IPS DF 6.9 (cell line): ENCODE measurements around the gene KANK2.

Experiments used
- DNase-seq: peaks from one replicate; pipeline ENCODE4 v3.0.0-alpha.2; 2013; ENCODE audit warnings: low read depth, low spot score
- H3K27ac ChIP-seq: one replicate; pipeline ENCODE4 v1.5.1; 2013; ENCODE audit warnings: low read length, control low read depth
- H3K27me3 ChIP-seq: 2 replicates; pipeline ENCODE4 v1.6.1; 2013; ENCODE audit warnings: mild to moderate bottlenecking, low read length; ENCODE audit not compliant: control insufficient read depth, insufficient read depth
- H3K36me3 ChIP-seq: 2 replicates; pipeline ENCODE4 v1.6.1; 2013; ENCODE audit warnings: low read length; ENCODE audit not compliant: control insufficient read depth, insufficient read depth
- H3K4me1 ChIP-seq: 2 replicates; pipeline ENCODE4 v1.6.1; 2013; ENCODE audit warnings: low read length; ENCODE audit not compliant: control insufficient read depth, insufficient read depth
- H3K4me3 ChIP-seq: 2 replicates; pipeline ENCODE4 v1.5.1; 2013; ENCODE audit warnings: mild to moderate bottlenecking, low read length
- H3K9me3 ChIP-seq: 2 replicates; pipeline ENCODE4 v1.6.1; 2013; ENCODE audit warnings: low read length, inconsistent platforms; ENCODE audit not compliant: control insufficient read depth, insufficient read depth
- WGBS: extraction: QIAGEN DNeasy Blood & Tissue Kit; methylation state at CpG from one replicate; pipeline ENCODE4 v1.1.7; 2013; ENCODE audit warnings: mixed read lengths, missing lambda C conversion rate; ENCODE audit not compliant: insufficient read length, insufficient coverage; 5-methylcytosine and 5-hydroxymethylcytosine counted together

Gene KANK2

GRCh38 chr19:11238041-11238440 lies 40.7 kb upstream of the KANK2 start:
- Histone ChIP-seq H3K27ac (no peak overlapping the region), H3K27me3 (no peaks in the 10 kb centered on the region), H3K9me3 (no peaks in the 10 kb centered on the region), H3K4me3 (no peak overlapping the region), H3K4me1 (peaks cover 4% of the 10 kb centered on the region), H3K36me3 (peaks cover 5% of the 10 kb centered on the region; the same call in 1 of the 2 replicates)
- WGBS: no CpG with 5 or more reads among the region's 11 CpGs
- no peak for DNase-seq

- H3K27me3 ChIP-seq: no peaks in the 10 kb centered on the region
- no peak overlapping the region for H3K27ac ChIP-seq
- no peak overlapping the region for H3K4me3 ChIP-seq
- WGBS: no CpG with 5 or more reads among the region's 15 CpGs
- H3K4me1 ChIP-seq: 0 out of 2 replicates have a peak, but pooled peaks cover 2% of the 10 kb centered on the region
- DNase-seq: no peak
- H3K36me3 ChIP-seq: peaks cover 12% of the 10 kb centered on the region; the same call in 1 of the 2 replicates
- H3K9me3 ChIP-seq: no peaks in the 10 kb centered on the region
Observed at GRCh38 chr19:11237321-11237720, 40.0 kb upstream of the KANK2 start.

GRCh38 chr19:11236324-11237301 lies 39.3 kb upstream of the KANK2 start:
- H3K9me3 ChIP-seq: no peaks in the 10 kb centered on the region
- H3K27me3 ChIP-seq: no peaks in the 10 kb centered on the region
- DNase-seq: no peak
- H3K36me3 ChIP-seq: peaks cover 12% of the 10 kb centered on the region; the same call in 1 of the 2 replicates
- no peak overlapping the region for H3K4me3 ChIP-seq
- 0 out of 2 replicates have a peak, but pooled peaks cover 2% of the 10 kb centered on the region for H3K4me1 ChIP-seq
- H3K27ac ChIP-seq: no peak overlapping the region
- WGBS: no CpG with 5 or more reads among the region's 31 CpGs

- Histone ChIP-seq H3K4me3 (no peak overlapping the region), H3K36me3 (peaks cover 11% of the 10 kb centered on the region; the same call in 1 of the 2 replicates), H3K9me3 (no peaks in the 10 kb centered on the region), H3K27ac (no peak overlapping the region), H3K4me1 (0 out of 2 replicates have a peak, but pooled peaks cover 2% of the 10 kb centered on the region), H3K27me3 (no peaks in the 10 kb centered on the region)
- WGBS: no CpG with 5 or more reads among the region's 5 CpGs
- no peak for DNase-seq
Observed at GRCh38 chr19:11234486-11235075, 37.2 kb upstream of the KANK2 start.

- Histone ChIP-seq H3K27ac (no peak overlapping the region), H3K36me3 (peaks cover 11% of the 10 kb centered on the region; the same call in 1 of the 2 replicates), H3K4me1 (0 out of 2 replicates have a peak, but pooled peaks cover 2% of the 10 kb centered on the region), H3K9me3 (no peaks in the 10 kb centered on the region), H3K27me3 (no peaks in the 10 kb centered on the region), H3K4me3 (no peak overlapping the region)
- WGBS: no CpG with 5 or more reads among the region's 15 CpGs
- no peak for DNase-seq
Observed at GRCh38 chr19:11233073-11233472, 35.7 kb upstream of the KANK2 start.

- DNase-seq: no peak
- H3K4me1 ChIP-seq: 0 out of 2 replicates have a peak, but pooled peaks cover 2% of the 10 kb centered on the region
- no CpG with 5 or more reads among the region's 4 CpGs for WGBS
Observed at GRCh38 chr19:11232555-11232954, 35.2 kb upstream of the KANK2 start.

GRCh38 chr19:11230621-11231386 lies 33.5 kb upstream of the KANK2 start:
- no peak for DNase-seq
- H3K36me3 ChIP-seq: peaks cover 13% of the 10 kb centered on the region; the same call in 1 of the 2 replicates
- H3K9me3 ChIP-seq: no peaks in the 10 kb centered on the region
- no peak overlapping the region for H3K4me3 ChIP-seq
- H3K27me3 ChIP-seq: no peaks in the 10 kb centered on the region
- no peak overlapping the region for H3K27ac ChIP-seq
- WGBS: no CpG with 5 or more reads among the region's 7 CpGs
- no peaks in the 10 kb centered on the region for H3K4me1 ChIP-seq

More at GRCh38 chr19:11232555-11232954, 35.2 kb upstream of the KANK2 start:
- Histone ChIP-seq H3K9me3 (no peaks in the 10 kb centered on the region), H3K4me3 (no peak overlapping the region), H3K27me3 (no peaks in the 10 kb centered on the region), H3K27ac (no peak overlapping the region), H3K36me3 (peaks cover 11% of the 10 kb centered on the region; the same call in 1 of the 2 replicates)

- no peak overlapping the region for H3K27ac ChIP-seq
- H3K4me3 ChIP-seq: no peak overlapping the region
- WGBS: no CpG with 5 or more reads among the region's 14 CpGs
- DNase-seq: peak; percentile 57
- H3K27me3 ChIP-seq: no peaks in the 10 kb centered on the region
- no peaks in the 10 kb centered on the region for H3K4me1 ChIP-seq
- H3K9me3 ChIP-seq: no peaks in the 10 kb centered on the region
- peaks cover 9% of the 10 kb centered on the region; the same call in 1 of the 2 replicates for H3K36me3 ChIP-seq
Observed at GRCh38 chr19:11227195-11227886, 30.0 kb upstream of the KANK2 start.

- no peaks in the 10 kb centered on the region for H3K4me1 ChIP-seq
- no peak overlapping the region for H3K27ac ChIP-seq
- DNase-seq: no peak
- H3K36me3 ChIP-seq: peaks cover 9% of the 10 kb centered on the region
- no peak overlapping the region for H3K4me3 ChIP-seq
- no peaks in the 10 kb centered on the region for H3K9me3 ChIP-seq
- no CpG with 5 or more reads among the region's 1 CpG for WGBS
- no peaks in the 10 kb centered on the region for H3K27me3 ChIP-seq
Observed at GRCh38 chr19:11226716-11227166, 29.4 kb upstream of the KANK2 start.
